SK-N-SH treated with all-trans-retinoic acid at 6 μM for 48 hours (cell line): ENCODE data around the gene PIBF1.
"Not testable (repeated sequence)": the region's sequence is repeated elsewhere in the genome, so short reads cannot be mapped to it uniquely, and the experiment has no call there.

Experiments
- ATAC-seq: fragments of 200-7000 bp; cut with Tn5 transposase; 3 replicates; pipeline ENCODE4 v1.9.1; 2020; ENCODE audit warnings: mild to moderate bottlenecking, moderate library complexity
- BACH2 ChIP-seq: fragments of 250-450 bp; sonication (Bioruptor Pico); IDR thresholded peaks from 2 replicates; pipeline ENCODE4 v1.9.0; 2021; ENCODE audit warnings: mild to moderate bottlenecking, borderline replicate concordance
- CREB5 ChIP-seq: fragments of 250-450 bp; sonication (Bioruptor Pico); IDR thresholded peaks from 2 replicates; pipeline ENCODE4 v1.5.1; 2020; ENCODE audit warnings: low read depth, mild to moderate bottlenecking, moderate library complexity
- CSDC2 ChIP-seq: fragments of 250-450 bp; sonication (Bioruptor Pico); IDR thresholded peaks from 2 replicates; pipeline ENCODE4 v1.5.0; 2020; ENCODE audit warnings: mild to moderate bottlenecking, moderate library complexity
- CSRNP3 ChIP-seq: fragments of 250-450 bp; sonication (Bioruptor Pico); IDR thresholded peaks from 2 replicates; pipeline ENCODE4 v1.5.1; 2021; ENCODE audit warnings: mild to moderate bottlenecking, moderate library complexity
- ESRRG ChIP-seq: fragments of 250-450 bp; sonication (Bioruptor Pico); IDR thresholded peaks from 2 replicates; pipeline ENCODE4 v1.6.1; 2021; ENCODE audit warnings: mild to moderate bottlenecking
- GLIS3 ChIP-seq: fragments of 250-450 bp; sonication (Bioruptor Pico); IDR thresholded peaks from 2 replicates; pipeline ENCODE4 v1.5.0; 2020; ENCODE audit warnings: mild to moderate bottlenecking, moderate library complexity
- ISL1 ChIP-seq: fragments of 250-450 bp; sonication (Bioruptor Pico); IDR thresholded peaks from 2 replicates; pipeline ENCODE4 v2.1.2; 2022; ENCODE audit warnings: mild to moderate bottlenecking, moderate library complexity
- OSR1 ChIP-seq: fragments of 250-450 bp; sonication (Bioruptor Pico); IDR thresholded peaks from 2 replicates; pipeline ENCODE4 v1.8.0; 2022; ENCODE audit warnings: moderate library complexity, mild to moderate bottlenecking, inconsistent platforms
- PPARA ChIP-seq: fragments of 250-450 bp; sonication (Bioruptor Pico); IDR thresholded peaks from 2 replicates; pipeline ENCODE4 v1.5.0; 2020; ENCODE audit warnings: mild to moderate bottlenecking, borderline replicate concordance
- RARB ChIP-seq: fragments of 250-450 bp; sonication (Bioruptor Pico); IDR thresholded peaks from 2 replicates; pipeline ENCODE4 v1.8.0; 2021; ENCODE audit warnings: mild to moderate bottlenecking, moderate library complexity
- SNAI2 ChIP-seq: fragments of 250-450 bp; sonication (Bioruptor Pico); IDR thresholded peaks from 2 replicates; pipeline ENCODE4 v1.5.0; 2020; ENCODE audit warnings: mild to moderate bottlenecking, moderate library complexity
- TCF4 ChIP-seq: fragments of 250-450 bp; sonication (Bioruptor Pico); IDR thresholded peaks from 2 replicates; pipeline ENCODE4 v1.8.0; 2021; ENCODE audit warnings: mild to moderate bottlenecking, moderate library complexity, borderline replicate concordance
- TOX ChIP-seq: fragments of 250-450 bp; sonication (Bioruptor Pico); IDR thresholded peaks from 2 replicates; pipeline ENCODE4 v1.8.0; 2021; ENCODE audit warnings: mild to moderate bottlenecking, moderate library complexity, borderline replicate concordance
- TSHZ2 ChIP-seq: fragments of 250-450 bp; sonication (Bioruptor Pico); IDR thresholded peaks from 2 replicates; pipeline ENCODE4 v1.5.0; 2020; ENCODE audit warnings: mild to moderate bottlenecking, moderate library complexity
- ZC3H10 ChIP-seq: fragments of 250-450 bp; sonication (Bioruptor Pico); IDR thresholded peaks from 2 replicates; pipeline ENCODE4 v1.5.1; 2021; ENCODE audit warnings: mild to moderate bottlenecking, moderate library complexity
- ZFP30 ChIP-seq: fragments of 450-650 bp; formaldehyde crosslinking; IDR thresholded peaks from 2 replicates; pipeline ENCODE4 v1.5.0; 2022; ENCODE audit warnings: mild to moderate bottlenecking, moderate library complexity
- ZNF8 ChIP-seq: fragments of 450-650 bp; formaldehyde crosslinking; IDR thresholded peaks from 2 replicates; pipeline ENCODE4 v1.5.0; 2020; ENCODE audit warnings: mild to moderate bottlenecking, moderate library complexity

The PIBF1 gene

GRCh38 chr13:72842991-72843390 lies 61.1 kb downstream of the PIBF1 start (continued):
- no peak for TF ChIP-seq CREB5 (CRISPR knock-in tag)
- TF ChIP-seq SNAI2 (CRISPR knock-in tag), result no peak
- no peak for TF ChIP-seq BACH2

GRCh38 chr13:72845148-72845547 lies 63.2 kb downstream of the PIBF1 start:
- ATAC-seq, result not testable (repeated sequence)
- TF ChIP-seq ZNF8 (CRISPR knock-in tag), result peak; percentile 66; the same call in 1 of the 2 replicates

- TF ChIP-seq CSDC2 (CRISPR knock-in tag) (no peak), CREB5 (CRISPR knock-in tag) (no peak), PPARA (CRISPR knock-in tag) (no peak), TSHZ2 (CRISPR knock-in tag) (no peak), ESRRG (CRISPR knock-in tag) (no peak), ZC3H10 (no peak), ISL1 (CRISPR knock-in tag) (no peak), ZNF8 (CRISPR knock-in tag) (no peak), BACH2 (no peak), GLIS3 (CRISPR knock-in tag) (no peak), TCF4 (CRISPR knock-in tag) (no peak), OSR1 (no peak), TOX (CRISPR knock-in tag) (no peak)
- ATAC-seq, result no peak
Observed at GRCh38 chr13:72849571-72849970, 67.6 kb downstream of the PIBF1 start.

- ATAC-seq, result no peak; the same call in 2 of the 3 replicates
- TF ChIP-seq ZFP30, result no peak
- no peak for TF ChIP-seq ZC3H10
- peak; percentile 57; the same call in 1 of the 2 replicates for TF ChIP-seq TCF4 (CRISPR knock-in tag)
- no peak for TF ChIP-seq CSRNP3 (CRISPR knock-in tag)
- no peak for TF ChIP-seq CREB5 (CRISPR knock-in tag)
Observed at GRCh38 chr13:72850959-72851677, 69.2 kb downstream of the PIBF1 start.

- peak; percentile 30; the same call in 1 of the 3 replicates for ATAC-seq
- TF ChIP-seq TOX (CRISPR knock-in tag), result no peak
- no peak for TF ChIP-seq ISL1 (CRISPR knock-in tag)
- TF ChIP-seq ZC3H10, result no peak
- no peak for TF ChIP-seq RARB (CRISPR knock-in tag)
- TF ChIP-seq SNAI2 (CRISPR knock-in tag), result no peak
Observed at GRCh38 chr13:72851678-72852014, 69.7 kb downstream of the PIBF1 start.
